ENCODE measurements around the gene GSE1. TPM values are rescaled to one million over a fixed set of nuclear protein-coding genes. Genes with fewer than 3 reads are reported as not detected.
A peak's percentile ranks its signal among the peaks of the same experiment; 100 is the strongest.

Gene GSE1
- total and polyA plus RNA-seq, 9 of the 15 experiments (the other 6 are each of a cell fraction or from before 2014, with no cell fraction given): 12.2 to 244 (median 57.9) TPM

- TF ChIP-seq SRSF1 (IDR thresholded peaks at IDR 0.05; ENCODE audit: low read depth, low read length): no peak
- TF ChIP-seq SRSF3 (IDR thresholded peaks at IDR 0.05; ENCODE audit: insufficient read depth, low read length): no peak
- no peak for TF ChIP-seq SMAD3 (CRISPR knock-in tag; conservative IDR thresholded peaks at IDR 0.05)
- no peak for TF ChIP-seq SP2 (IDR thresholded peaks at IDR 0.05; ENCODE audit: extremely low read depth, low read depth, low read length, poor library complexity, severe bottlenecking)
- no peak for TF ChIP-seq ZNF707 (CRISPR knock-in tag; conservative IDR thresholded peaks at IDR 0.05)
- TF ChIP-seq ARHGAP35 (IDR thresholded peaks at IDR 0.05; ENCODE audit: partially characterized antibody): no peak
- TF ChIP-seq, protein P1, sequence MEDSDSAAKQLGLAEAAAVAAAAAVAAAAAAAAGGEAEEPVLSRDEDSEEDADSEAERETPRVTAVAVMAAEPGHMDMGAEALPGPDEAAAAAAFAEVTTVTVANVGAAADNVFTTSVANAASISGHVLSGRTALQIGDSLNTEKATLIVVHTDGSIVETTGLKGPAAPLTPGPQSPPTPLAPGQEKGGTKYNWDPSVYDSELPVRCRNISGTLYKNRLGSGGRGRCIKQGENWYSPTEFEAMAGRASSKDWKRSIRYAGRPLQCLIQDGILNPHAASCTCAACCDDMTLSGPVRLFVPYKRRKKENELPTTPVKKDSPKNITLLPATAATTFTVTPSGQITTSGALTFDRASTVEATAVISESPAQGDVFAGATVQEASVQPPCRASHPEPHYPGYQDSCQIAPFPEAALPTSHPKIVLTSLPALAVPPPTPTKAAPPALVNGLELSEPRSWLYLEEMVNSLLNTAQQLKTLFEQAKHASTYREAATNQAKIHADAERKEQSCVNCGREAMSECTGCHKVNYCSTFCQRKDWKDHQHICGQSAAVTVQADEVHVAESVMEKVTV (CRISPR knock-in tag; IDR thresholded peaks at IDR 0.05): no peak
- TF ChIP-seq PYGO2 (tag; IDR thresholded peaks at IDR 0.05): no peak
- no peak for TF ChIP-seq BCL6 (CRISPR knock-in tag; IDR thresholded peaks at IDR 0.05)
- peak; percentile 50 for TF ChIP-seq RBM22 (IDR thresholded peaks at IDR 0.05; ENCODE audit: low read depth, low read length, poor library complexity, severe bottlenecking)
- no peak for TF ChIP-seq DPF2 (IDR thresholded peaks at IDR 0.05)
- no peak for TF ChIP-seq CREBBP (IDR thresholded peaks at IDR 0.05; ENCODE audit: low read depth, low read length)
- no peak for TF ChIP-seq KDM4B (IDR thresholded peaks at IDR 0.05; ENCODE audit: borderline replicate concordance in 2 of 2, low read depth in 1 of 2)
- TF ChIP-seq HDAC8 (tag; IDR thresholded peaks at IDR 0.05): no peak
- no peak for TF ChIP-seq DLX4 (CRISPR knock-in tag; IDR thresholded peaks at IDR 0.05)
- 0 out of 2 replicates have a peak, but pooled peaks have one; percentile 11 for TF ChIP-seq POLR2G (IDR thresholded peaks at IDR 0.05; ENCODE audit: low read depth, low read length)
- TF ChIP-seq ZNF3 (CRISPR knock-in tag; IDR thresholded peaks at IDR 0.05): no peak
- no peak for TF ChIP-seq NFATC3 (IDR thresholded peaks at IDR 0.05)
- TF ChIP-seq HMGN3 (IDR thresholded peaks at IDR 0.05; ENCODE audit: borderline replicate concordance, extremely low read depth, insufficient read length, low read depth, low read length): no peak
- no peak for TF ChIP-seq EP400 (IDR thresholded peaks at IDR 0.05)
- TF ChIP-seq CBX2 (IDR thresholded peaks at IDR 0.05; ENCODE audit: insufficient read depth, low read length, poor library complexity, severe bottlenecking): no peak
- no peak for TF ChIP-seq FOXJ2 (tag; IDR thresholded peaks at IDR 0.05)
- TF ChIP-seq BRD4 (IDR thresholded peaks at IDR 0.05): 0 out of 2 replicates have a peak, but pooled peaks have one; percentile 70
- TF ChIP-seq XRCC3 (IDR thresholded peaks at IDR 0.05): no peak
- TF ChIP-seq, protein P2, sequence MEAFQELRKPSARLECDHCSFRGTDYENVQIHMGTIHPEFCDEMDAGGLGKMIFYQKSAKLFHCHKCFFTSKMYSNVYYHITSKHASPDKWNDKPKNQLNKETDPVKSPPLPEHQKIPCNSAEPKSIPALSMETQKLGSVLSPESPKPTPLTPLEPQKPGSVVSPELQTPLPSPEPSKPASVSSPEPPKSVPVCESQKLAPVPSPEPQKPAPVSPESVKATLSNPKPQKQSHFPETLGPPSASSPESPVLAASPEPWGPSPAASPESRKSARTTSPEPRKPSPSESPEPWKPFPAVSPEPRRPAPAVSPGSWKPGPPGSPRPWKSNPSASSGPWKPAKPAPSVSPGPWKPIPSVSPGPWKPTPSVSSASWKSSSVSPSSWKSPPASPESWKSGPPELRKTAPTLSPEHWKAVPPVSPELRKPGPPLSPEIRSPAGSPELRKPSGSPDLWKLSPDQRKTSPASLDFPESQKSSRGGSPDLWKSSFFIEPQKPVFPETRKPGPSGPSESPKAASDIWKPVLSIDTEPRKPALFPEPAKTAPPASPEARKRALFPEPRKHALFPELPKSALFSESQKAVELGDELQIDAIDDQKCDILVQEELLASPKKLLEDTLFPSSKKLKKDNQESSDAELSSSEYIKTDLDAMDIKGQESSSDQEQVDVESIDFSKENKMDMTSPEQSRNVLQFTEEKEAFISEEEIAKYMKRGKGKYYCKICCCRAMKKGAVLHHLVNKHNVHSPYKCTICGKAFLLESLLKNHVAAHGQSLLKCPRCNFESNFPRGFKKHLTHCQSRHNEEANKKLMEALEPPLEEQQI (IDR thresholded peaks at IDR 0.05): no peak
- no peak for TF ChIP-seq NFE2 (IDR thresholded peaks at IDR 0.05; ENCODE audit: low read depth)
- no peak for TF ChIP-seq ZNF41 (CRISPR knock-in tag; conservative IDR thresholded peaks at IDR 0.05)
- no peak for TF ChIP-seq CBX5 (IDR thresholded peaks at IDR 0.05; ENCODE audit: borderline replicate concordance, low read depth)
Observed at GRCh38 chr16:85570213-85570734, 42.8 kb upstream of the GSE1 start (continued).
